HEK293 (cell line): Measurements from ENCODE around the gene WDR74.

Source experiments
- PRDM1 ChIP-seq: fragments of 450-650 bp; formaldehyde crosslinking; IDR thresholded peaks from 2 replicates; pipeline ENCODE4; 2016; ENCODE audit warnings: missing biosample characterization, missing genetic modification characterization
- SP2 ChIP-seq: fragments of 450-650 bp; formaldehyde crosslinking; IDR thresholded peaks from 2 replicates; pipeline ENCODE4 v1.5.1; 2016; ENCODE audit warnings: missing biosample characterization, missing genetic modification characterization
- ZEB2 ChIP-seq: fragments of 450-650 bp; formaldehyde crosslinking; IDR thresholded peaks from 2 replicates; pipeline ENCODE4 v1.5.1; 2016; ENCODE audit warnings: missing biosample characterization, missing genetic modification characterization
- ZNF132 ChIP-seq: fragments of 450-650 bp; formaldehyde crosslinking; IDR thresholded peaks from 2 replicates; pipeline ENCODE4 v1.5.1; 2017; ENCODE audit warnings: missing biosample characterization, missing genetic modification characterization, borderline replicate concordance
- ZNF785 ChIP-seq: fragments of 450-650 bp; formaldehyde crosslinking; IDR thresholded peaks from 2 replicates; pipeline ENCODE4 v1.5.1; 2016; ENCODE audit warnings: missing biosample characterization, missing genetic modification characterization
- ZNF830 ChIP-seq: fragments of 450-650 bp; IDR thresholded peaks from 2 replicates; pipeline ENCODE4 v1.5.0; 2018; ENCODE audit warnings: missing biosample characterization, missing genetic modification characterization, low read depth, mild to moderate bottlenecking, moderate library complexity
- TF ChIP-seq, protein P1 (sequence below): fragments of 450-650 bp; formaldehyde crosslinking; IDR thresholded peaks from 2 replicates; pipeline ENCODE4 v1.5.1; 2016; ENCODE audit warnings: missing biosample characterization, missing genetic modification characterization
- TF ChIP-seq, protein P2 (sequence below): fragments of 450-650 bp; formaldehyde crosslinking; IDR thresholded peaks from 2 replicates; pipeline ENCODE4 v1.5.1; 2016; ENCODE audit warnings: missing biosample characterization, missing genetic modification characterization, borderline replicate concordance
- TF ChIP-seq, protein P3 (sequence below): fragments of 450-650 bp; formaldehyde crosslinking; IDR thresholded peaks from 2 replicates; pipeline ENCODE4 v1.5.1; 2016; ENCODE audit warnings: missing biosample characterization, missing genetic modification characterization, low read depth
- TF ChIP-seq, protein P4 (sequence below): fragments of 450-650 bp; formaldehyde crosslinking; IDR thresholded peaks from 2 replicates; pipeline ENCODE4 v1.5.1; 2016; ENCODE audit warnings: missing biosample characterization, missing genetic modification characterization
- TF ChIP-seq, protein P5 (sequence below): fragments of 450-650 bp; formaldehyde crosslinking; IDR thresholded peaks from 2 replicates; pipeline ENCODE4 v1.5.1; 2016; ENCODE audit warnings: missing biosample characterization, missing genetic modification characterization

DNA sequence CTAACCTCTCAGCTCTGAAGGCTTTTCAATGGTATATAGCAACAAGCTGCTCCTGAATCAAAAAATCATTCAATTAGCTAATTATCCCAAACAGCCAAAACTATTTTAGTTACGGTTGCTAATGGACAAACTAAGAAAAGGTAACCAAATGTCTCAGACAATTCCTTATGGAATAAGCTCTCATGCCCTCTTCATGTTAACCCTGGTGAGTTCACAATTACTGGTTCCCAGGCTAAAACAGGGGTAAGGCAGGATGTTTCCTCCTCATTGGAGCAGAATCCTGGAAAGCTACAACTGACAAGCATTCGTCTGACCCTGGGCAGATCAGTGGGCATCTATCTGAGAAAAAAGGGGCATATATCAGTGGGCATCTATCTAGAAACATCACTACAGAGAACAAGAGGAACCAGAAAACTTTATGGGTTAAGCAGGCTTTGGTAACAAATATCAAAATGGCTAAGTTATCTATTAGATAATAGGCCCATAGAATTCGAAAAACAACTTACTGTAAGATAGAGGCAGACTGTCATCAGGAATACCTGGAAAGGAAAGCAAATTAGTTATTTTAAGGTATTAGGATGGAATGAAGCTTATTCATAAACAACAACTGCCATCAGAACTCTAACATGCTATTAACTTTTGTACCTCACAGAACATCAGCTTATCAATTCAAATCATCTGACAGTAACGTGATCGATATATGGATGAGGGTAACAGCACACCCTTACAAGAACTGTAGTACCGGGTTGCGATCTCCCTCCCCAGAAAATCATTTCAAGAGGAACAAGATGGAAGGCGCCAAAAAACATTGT is 14.8 kb upstream of the WDR74 start:
- TF ChIP-seq ZNF830 (no peak), ZEB2 (no peak), ZNF785 (tag by site-specific recombination) (no peak), ZNF132 (no peak), SP2 (no peak), PRDM1 (tag by site-specific recombination) (no peak)
- TF ChIP-seq, protein P1, sequence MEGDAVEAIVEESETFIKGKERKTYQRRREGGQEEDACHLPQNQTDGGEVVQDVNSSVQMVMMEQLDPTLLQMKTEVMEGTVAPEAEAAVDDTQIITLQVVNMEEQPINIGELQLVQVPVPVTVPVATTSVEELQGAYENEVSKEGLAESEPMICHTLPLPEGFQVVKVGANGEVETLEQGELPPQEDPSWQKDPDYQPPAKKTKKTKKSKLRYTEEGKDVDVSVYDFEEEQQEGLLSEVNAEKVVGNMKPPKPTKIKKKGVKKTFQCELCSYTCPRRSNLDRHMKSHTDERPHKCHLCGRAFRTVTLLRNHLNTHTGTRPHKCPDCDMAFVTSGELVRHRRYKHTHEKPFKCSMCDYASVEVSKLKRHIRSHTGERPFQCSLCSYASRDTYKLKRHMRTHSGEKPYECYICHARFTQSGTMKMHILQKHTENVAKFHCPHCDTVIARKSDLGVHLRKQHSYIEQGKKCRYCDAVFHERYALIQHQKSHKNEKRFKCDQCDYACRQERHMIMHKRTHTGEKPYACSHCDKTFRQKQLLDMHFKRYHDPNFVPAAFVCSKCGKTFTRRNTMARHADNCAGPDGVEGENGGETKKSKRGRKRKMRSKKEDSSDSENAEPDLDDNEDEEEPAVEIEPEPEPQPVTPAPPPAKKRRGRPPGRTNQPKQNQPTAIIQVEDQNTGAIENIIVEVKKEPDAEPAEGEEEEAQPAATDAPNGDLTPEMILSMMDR (tag by site-specific recombination), result no peak
- TF ChIP-seq, protein P2, sequence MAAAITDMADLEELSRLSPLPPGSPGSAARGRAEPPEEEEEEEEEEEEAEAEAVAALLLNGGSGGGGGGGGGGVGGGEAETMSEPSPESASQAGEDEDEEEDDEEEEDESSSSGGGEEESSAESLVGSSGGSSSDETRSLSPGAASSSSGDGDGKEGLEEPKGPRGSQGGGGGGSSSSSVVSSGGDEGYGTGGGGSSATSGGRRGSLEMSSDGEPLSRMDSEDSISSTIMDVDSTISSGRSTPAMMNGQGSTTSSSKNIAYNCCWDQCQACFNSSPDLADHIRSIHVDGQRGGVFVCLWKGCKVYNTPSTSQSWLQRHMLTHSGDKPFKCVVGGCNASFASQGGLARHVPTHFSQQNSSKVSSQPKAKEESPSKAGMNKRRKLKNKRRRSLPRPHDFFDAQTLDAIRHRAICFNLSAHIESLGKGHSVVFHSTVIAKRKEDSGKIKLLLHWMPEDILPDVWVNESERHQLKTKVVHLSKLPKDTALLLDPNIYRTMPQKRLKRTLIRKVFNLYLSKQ (tag by site-specific recombination), result no peak
- TF ChIP-seq, protein P3, sequence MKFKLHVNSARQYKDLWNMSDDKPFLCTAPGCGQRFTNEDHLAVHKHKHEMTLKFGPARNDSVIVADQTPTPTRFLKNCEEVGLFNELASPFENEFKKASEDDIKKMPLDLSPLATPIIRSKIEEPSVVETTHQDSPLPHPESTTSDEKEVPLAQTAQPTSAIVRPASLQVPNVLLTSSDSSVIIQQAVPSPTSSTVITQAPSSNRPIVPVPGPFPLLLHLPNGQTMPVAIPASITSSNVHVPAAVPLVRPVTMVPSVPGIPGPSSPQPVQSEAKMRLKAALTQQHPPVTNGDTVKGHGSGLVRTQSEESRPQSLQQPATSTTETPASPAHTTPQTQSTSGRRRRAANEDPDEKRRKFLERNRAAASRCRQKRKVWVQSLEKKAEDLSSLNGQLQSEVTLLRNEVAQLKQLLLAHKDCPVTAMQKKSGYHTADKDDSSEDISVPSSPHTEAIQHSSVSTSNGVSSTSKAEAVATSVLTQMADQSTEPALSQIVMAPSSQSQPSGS (tag by site-specific recombination), result no peak
- TF ChIP-seq, protein P4, sequence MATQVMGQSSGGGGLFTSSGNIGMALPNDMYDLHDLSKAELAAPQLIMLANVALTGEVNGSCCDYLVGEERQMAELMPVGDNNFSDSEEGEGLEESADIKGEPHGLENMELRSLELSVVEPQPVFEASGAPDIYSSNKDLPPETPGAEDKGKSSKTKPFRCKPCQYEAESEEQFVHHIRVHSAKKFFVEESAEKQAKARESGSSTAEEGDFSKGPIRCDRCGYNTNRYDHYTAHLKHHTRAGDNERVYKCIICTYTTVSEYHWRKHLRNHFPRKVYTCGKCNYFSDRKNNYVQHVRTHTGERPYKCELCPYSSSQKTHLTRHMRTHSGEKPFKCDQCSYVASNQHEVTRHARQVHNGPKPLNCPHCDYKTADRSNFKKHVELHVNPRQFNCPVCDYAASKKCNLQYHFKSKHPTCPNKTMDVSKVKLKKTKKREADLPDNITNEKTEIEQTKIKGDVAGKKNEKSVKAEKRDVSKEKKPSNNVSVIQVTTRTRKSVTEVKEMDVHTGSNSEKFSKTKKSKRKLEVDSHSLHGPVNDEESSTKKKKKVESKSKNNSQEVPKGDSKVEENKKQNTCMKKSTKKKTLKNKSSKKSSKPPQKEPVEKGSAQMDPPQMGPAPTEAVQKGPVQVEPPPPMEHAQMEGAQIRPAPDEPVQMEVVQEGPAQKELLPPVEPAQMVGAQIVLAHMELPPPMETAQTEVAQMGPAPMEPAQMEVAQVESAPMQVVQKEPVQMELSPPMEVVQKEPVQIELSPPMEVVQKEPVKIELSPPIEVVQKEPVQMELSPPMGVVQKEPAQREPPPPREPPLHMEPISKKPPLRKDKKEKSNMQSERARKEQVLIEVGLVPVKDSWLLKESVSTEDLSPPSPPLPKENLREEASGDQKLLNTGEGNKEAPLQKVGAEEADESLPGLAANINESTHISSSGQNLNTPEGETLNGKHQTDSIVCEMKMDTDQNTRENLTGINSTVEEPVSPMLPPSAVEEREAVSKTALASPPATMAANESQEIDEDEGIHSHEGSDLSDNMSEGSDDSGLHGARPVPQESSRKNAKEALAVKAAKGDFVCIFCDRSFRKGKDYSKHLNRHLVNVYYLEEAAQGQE (tag by site-specific recombination), result no peak
- TF ChIP-seq, protein P5, sequence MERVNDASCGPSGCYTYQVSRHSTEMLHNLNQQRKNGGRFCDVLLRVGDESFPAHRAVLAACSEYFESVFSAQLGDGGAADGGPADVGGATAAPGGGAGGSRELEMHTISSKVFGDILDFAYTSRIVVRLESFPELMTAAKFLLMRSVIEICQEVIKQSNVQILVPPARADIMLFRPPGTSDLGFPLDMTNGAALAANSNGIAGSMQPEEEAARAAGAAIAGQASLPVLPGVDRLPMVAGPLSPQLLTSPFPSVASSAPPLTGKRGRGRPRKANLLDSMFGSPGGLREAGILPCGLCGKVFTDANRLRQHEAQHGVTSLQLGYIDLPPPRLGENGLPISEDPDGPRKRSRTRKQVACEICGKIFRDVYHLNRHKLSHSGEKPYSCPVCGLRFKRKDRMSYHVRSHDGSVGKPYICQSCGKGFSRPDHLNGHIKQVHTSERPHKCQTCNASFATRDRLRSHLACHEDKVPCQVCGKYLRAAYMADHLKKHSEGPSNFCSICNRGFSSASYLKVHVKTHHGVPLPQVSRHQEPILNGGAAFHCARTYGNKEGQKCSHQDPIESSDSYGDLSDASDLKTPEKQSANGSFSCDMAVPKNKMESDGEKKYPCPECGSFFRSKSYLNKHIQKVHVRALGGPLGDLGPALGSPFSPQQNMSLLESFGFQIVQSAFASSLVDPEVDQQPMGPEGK, result no peak
